Hematopoietic multipotent progenitor cell treated with erythropoietin and hydrocortisone succinate and interleukin-3 and kit ligand, for 8 days (in vitro differentiated cells): ENCODE results near the gene CDC42BPB.
"Not testable (repeated sequence)": the region's sequence is repeated elsewhere in the genome, so short reads cannot be mapped to it uniquely, and the experiment has no call there.

Experiments
- DNase-seq: peaks from one replicate; pipeline ENCODE4 v3.0.0-alpha.2; 2015

CDC42BPB gene

GRCh38 chr14:102938191-102938590 is 119.2 kb downstream of the CDC42BPB start:
- no peak for DNase-seq

- no peak for DNase-seq
Observed at GRCh38 chr14:102937331-102938175, 119.8 kb downstream of the CDC42BPB start.

DNA sequence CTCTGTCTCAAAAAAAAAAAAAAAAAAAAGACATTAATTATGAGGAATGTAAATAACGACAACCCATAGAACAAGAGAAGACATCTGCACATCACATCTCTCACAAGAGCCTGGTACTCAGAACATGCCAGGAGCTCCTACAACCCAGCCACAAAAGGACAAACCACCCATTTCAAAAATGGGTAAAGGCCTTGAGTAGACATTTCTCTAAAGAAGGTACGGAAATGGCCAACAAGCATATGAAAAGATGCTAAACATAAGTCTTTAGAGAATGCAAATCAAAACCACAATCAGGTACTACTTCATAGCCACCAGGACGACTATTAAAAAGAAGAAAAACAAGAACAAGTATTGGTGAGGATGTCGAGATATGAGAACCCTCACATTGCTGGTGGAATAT is 121.6 kb downstream of the CDC42BPB start:
- DNase-seq: no peak

- no peak for DNase-seq
Observed at GRCh38 chr14:102933618-102934231, 123.6 kb downstream of the CDC42BPB start.

DNA sequence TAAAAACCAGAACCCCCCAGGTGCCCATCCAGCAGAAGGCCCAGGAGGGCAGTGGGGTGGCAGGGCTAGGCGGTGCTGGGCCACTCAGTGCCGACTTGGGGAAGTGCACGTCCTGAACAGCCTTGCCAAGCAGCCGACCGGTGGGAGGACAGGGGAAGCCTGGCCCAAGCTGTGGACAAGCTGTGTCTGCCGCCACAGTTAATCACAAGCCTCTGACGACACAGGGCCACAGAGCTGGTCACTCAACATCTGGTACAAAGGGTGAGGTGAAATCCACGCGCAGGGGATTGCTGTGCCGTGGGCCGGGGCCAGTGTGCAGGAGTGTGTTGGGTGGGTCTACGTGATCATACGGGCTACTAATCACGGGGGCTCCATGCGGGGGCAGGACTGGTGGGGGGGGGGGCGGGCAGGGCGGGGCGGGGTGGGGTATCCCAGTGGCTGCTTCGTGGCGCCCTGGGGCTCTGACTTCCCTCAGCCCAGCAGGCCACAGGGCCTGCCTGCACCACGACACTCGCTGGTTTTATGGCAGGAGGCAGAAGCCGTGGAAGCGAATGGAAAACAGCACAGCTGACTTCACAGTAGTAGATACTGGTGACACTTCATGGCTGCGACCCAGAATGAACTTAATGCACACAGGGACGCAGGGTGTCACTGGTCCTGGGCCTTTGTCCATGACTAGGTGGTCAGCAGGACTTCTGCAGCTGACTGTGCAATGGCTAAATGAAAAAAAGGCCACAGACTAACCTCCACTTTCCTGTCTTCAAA is 124.7 kb downstream of the CDC42BPB start:
- no peak for DNase-seq

DNA sequence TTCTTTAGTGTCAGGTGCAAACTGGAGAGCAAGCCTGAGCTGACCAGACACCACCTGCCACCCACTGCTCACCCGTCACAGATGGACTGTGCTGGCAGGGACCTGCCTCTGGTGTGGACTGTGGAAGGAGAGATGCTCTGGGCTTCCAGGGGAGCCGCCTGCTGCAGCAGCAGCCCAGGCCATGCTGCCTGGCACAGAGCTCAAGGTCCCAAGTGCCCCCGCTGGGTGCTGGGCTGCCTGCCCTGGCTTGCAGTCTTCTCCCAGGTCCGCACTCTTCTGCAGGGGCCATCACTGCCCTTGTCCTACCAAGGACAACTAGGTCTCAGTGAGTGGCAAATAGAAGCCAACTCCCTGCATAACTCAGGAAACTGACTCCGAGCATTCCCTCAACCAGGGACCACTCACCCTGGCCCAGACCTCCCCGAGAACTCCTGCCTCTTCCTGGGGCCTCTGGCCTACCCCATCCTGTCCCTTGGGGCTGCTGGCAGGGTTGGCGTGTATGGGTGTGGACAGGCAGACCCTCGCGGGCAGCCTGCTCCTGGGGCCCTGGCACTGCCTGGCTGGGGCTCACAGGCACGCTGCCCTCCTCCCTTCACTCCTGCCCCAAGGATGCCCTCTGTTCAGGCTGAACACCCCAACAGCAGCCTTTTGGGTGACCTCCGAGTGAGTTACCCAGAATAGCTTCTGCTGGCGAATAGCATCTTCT is 125.6 kb downstream of the CDC42BPB start:
- DNase-seq: no peak

GRCh38 chr14:102930753-102931579 is 126.4 kb downstream of the CDC42BPB start:
- DNase-seq: no peak

DNA sequence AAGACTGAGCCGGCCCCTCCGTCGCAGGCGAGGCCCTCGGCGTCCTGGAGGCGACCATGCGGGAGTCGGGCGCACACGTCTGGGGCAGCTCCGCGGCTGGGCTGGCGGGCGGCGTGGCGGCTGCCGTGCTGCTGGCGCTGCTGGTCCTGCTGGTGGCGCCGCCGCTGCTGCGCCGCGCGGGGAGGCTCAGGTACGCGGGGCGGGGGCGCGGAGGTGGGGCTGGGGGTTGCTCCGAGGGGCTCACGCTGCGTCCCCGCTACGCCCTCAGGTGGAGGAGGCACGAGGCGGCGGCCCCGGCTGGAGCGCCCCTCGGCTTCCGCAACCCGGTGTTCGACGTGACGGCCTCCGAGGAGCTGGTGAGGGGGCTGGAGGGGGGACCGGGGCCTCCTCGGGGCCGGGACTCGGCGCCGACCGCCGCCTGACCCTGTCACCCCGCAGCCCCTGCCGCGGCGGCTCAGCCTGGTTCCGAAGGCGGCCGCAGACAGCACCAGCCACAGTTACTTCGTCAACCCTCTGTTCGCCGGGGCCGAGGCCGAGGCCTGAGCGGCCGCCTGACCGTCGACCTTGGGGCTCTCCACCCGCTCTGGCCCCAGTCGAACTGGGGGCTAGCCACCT is 127.1 kb downstream of the CDC42BPB start:
- no peak for DNase-seq

DNA sequence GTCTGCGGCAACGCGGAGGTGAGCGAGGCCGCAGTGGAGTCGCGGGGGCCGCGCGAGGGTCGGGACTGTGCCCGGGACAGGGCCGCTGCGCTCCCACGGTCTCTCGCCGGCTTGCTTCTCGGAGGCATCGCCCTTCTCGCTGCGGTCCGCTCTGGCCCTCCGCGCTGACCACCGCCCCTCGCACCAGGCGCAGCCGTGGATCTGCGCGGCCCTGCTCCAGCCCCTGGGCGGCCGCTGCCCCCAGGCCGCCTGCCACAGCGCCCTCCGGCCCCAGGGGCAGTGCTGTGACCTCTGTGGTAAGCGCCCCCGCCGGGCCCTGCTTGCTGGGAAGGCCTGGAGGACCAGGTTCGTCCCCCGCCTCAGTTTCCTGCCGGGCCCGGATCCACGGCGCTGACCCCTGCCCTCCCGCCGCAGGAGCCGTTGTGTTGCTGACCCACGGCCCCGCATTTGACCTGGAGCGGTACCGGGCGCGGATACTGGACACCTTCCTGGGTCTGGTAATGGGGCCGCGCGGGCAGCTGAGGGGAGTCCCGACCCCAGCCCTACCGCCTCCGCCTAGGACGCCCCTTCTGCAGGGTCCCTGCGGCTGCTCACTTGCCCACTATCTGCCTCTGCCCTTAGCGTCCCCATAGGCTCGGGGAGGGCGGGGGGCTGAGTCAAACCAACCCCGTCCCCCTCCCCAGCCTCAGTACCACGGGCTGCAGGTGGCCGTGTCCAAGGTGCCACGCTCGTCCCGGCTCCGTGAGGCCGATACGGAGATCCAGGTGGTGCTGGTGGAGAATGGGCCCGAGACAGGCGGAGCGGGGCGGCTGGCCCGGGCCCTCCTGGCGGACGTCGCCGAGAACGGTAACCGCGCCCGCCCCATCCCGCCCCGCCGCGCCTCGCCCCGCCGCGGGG is 127.9 kb downstream of the CDC42BPB start:
- no peak for DNase-seq

DNA sequence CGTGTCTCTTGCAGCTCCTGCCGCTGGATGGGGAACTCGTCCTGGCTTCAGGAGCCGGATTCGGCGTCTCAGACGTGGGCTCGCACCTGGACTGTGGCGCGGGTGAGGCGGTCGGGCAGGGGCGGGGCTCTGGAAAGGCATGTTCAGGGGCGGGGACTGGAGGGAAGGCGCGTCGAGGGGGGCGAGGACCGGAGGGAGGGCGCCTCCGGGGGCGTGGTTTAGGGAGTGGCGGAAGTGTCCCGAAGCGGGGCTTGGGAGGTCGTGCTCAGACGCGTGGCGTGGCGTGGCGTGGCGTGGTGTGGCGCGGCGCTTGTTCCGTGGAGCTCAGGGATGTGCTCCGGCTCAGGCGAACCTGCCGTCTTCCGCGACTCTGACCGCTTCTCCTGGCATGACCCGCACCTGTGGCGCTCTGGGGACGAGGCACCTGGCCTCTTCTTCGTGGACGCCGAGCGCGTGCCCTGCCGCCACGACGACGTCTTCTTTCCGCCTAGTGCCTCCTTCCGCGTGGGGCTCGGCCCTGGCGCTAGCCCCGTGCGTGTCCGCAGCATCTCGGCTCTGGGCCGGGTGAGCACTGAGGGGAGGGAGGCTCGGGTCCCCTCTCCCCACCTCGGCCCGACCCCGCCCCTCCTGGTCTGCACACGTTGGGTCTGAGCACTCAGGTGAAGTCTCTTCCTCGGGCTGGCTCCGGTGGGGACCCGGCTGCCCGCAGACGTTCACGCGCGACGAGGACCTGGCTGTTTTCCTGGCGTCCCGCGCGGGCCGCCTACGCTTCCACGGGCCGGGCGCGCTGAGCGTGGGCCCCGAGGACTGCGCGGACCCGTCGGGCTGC is 128.7 kb downstream of the CDC42BPB start:
- peak; percentile 67 for DNase-seq

GRCh38 chr14:102927878-102928411 is 129.4 kb downstream of the CDC42BPB start:
- DNase-seq: peak; percentile 21

- no peak for DNase-seq
Observed at GRCh38 chr14:102927346-102927877, 129.9 kb downstream of the CDC42BPB start.

GRCh38 chr14:102926840-102927239 is 130.5 kb downstream of the CDC42BPB start:
- DNase-seq: not testable (repeated sequence)

- no peak for DNase-seq
Observed at GRCh38 chr14:102926104-102926503, 131.2 kb downstream of the CDC42BPB start.

DNA sequence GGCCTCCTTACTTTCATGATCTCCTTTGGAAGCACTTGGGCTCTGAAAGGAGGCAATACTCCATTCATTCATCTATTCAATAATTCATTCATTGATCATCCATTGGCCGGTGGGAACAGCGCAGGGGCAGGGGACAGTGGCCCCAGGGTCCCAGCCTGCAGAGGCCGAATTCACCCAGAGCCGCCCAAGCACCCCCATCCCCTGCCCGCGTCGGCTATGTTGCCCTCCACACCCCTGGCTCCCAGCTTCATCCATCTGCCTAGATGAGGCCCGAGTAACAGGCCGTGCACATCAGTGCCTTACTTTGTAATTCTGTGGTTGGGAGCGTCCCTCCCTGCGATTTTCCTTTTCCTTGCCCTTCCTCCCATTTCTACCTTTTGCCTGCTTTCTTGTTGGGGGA is 131.7 kb downstream of the CDC42BPB start:
- DNase-seq: no peak

DNA sequence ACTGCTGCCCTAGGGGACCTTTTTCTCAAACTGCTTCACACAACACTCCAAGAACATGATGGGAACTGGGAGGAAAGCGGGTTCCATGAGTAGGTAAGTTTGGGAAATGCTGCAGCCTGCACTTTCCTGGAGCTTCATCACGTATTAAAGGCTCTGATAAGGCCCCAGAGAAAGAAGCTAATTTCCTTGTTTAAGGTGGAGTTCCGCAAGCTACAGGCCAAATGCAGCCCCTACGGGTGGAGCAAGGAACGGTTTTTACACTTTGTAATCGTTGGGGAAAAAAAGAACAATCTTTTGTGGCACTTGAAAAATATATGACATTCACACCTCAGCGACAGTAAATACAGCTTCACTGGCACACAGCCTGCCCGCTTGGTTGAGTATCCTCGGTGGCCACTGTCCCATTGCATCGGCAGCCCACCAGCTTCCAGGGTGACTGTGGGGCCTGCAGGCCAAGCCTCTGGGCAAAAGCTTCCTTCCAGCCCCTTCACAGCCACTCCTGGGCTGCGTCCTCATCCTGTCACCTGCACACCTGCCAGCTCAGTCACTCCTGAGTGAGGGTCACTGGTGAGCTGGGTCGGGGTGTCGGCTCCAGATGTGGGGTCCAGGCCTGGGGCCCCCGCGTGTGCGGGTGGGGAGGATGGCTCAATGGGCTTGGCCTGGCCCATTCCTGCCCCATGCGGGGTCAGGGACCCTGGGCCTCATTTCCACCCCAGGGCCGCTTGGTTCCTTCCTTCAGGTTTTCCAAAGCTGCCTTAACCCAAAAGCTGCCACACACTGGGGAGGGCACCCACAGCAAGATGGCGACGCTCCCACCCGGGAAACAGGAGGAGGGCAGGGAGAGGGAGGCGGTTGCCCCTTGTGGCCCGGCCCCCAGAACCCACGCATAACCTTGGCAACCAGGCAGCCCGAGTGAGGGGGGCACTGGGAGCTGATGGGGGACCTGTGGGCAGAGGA is 132.4 kb downstream of the CDC42BPB start:
- no peak for DNase-seq

DNA sequence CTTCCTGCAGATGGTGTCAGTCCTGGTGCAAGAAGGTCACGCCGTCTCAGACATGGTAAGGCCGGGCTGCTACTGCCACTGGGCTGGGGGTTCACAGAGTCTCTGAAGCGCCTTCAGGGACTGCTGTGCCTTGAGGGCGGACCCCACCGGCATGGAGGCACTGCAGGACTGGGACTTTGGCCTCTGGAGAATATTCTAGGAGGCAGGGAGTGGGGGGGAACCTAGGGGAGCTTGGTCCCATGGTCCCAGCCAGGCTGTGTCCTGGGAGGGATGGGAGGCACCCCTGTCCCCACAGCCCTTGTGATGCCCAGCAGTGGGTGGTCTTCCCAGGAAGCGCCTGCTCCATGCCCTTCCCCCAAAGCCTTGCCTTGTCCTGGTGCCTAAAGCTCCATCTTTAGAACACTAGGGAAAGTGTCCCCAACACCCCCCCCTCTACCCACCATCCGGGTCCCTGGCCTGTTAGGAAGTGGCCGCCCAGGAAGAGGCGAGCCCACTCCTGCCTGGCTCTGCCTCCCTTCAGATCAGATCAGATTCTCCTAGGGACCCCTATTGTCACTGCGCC is 133.3 kb downstream of the CDC42BPB start:
- DNase-seq: no peak
